ENCODE results near the gene TBX2.

DNA sequence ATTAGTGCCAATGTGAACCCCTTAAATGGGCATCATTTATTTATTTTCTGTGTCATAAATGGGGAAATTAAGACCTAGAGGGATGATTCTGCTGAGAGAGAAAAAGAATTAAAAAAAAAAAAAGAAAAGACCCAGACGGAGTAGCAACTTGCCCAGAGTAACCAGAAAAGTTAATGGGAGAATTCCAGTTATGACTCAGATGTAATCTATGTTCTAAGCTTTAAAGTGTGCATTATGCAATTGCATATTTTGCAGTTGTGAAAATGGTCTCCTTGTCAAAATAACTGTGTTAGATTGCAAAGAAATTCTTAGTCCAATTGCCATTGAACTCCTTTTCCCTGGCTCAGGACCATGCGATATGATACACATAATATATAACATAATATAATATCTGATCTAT lies 38.6 kb upstream of the TBX2 start:
- TF ChIP-seq ZNF10 (tag by site-specific recombination; IDR thresholded peaks at IDR 0.05) (no peak), YY1 (tag by site-specific recombination; IDR thresholded peaks at IDR 0.05) (no peak), ZNF16 (tag by site-specific recombination; IDR thresholded peaks at IDR 0.05; ENCODE audit: low read depth) (no peak), MEIS1 (CRISPR knock-in tag; IDR thresholded peaks at IDR 0.05; ENCODE audit: borderline replicate concordance) (no peak), ZNF791 (tag by site-specific recombination; IDR thresholded peaks at IDR 0.05) (no peak), ZBTB48 (tag by site-specific recombination; IDR thresholded peaks at IDR 0.05) (no peak), HOXA7 (CRISPR knock-in tag; IDR thresholded peaks at IDR 0.05; ENCODE audit: borderline replicate concordance) (no peak)
- TF ChIP-seq, protein P1, sequence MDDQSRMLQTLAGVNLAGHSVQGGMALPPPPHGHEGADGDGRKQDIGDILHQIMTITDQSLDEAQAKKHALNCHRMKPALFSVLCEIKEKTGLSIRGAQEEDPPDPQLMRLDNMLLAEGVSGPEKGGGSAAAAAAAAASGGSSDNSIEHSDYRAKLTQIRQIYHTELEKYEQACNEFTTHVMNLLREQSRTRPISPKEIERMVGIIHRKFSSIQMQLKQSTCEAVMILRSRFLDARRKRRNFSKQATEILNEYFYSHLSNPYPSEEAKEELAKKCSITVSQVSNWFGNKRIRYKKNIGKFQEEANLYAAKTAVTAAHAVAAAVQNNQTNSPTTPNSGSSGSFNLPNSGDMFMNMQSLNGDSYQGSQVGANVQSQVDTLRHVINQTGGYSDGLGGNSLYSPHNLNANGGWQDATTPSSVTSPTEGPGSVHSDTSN (CRISPR knock-in tag; IDR thresholded peaks at IDR 0.05) = no peak
- TF ChIP-seq, protein P2, sequence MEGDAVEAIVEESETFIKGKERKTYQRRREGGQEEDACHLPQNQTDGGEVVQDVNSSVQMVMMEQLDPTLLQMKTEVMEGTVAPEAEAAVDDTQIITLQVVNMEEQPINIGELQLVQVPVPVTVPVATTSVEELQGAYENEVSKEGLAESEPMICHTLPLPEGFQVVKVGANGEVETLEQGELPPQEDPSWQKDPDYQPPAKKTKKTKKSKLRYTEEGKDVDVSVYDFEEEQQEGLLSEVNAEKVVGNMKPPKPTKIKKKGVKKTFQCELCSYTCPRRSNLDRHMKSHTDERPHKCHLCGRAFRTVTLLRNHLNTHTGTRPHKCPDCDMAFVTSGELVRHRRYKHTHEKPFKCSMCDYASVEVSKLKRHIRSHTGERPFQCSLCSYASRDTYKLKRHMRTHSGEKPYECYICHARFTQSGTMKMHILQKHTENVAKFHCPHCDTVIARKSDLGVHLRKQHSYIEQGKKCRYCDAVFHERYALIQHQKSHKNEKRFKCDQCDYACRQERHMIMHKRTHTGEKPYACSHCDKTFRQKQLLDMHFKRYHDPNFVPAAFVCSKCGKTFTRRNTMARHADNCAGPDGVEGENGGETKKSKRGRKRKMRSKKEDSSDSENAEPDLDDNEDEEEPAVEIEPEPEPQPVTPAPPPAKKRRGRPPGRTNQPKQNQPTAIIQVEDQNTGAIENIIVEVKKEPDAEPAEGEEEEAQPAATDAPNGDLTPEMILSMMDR (tag by site-specific recombination; IDR thresholded peaks at IDR 0.05) = no peak
